H9 (cell line): ENCODE data around the gene ZMYND12. TPM values are rescaled to one million over a fixed set of nuclear protein-coding genes. Genes with fewer than 3 reads are reported as not detected.
A peak's percentile ranks its signal among the peaks of the same experiment; 100 is the strongest.

Experiments
- DNase-seq: peaks from one replicate; pipeline ENCODE4 v3.0.0-alpha.2; 2017
- H2AFZ ChIP-seq: one replicate; pipeline ENCODE4 v1.6.1; 2013; ENCODE audit warnings: mild to moderate bottlenecking, low read length, control low read depth, moderate library complexity
- H2AK5ac ChIP-seq: 2 replicates; pipeline ENCODE4 v1.6.1; 2013; ENCODE audit warnings: low read length, control low read depth, mixed read lengths; ENCODE audit not compliant: insufficient read length
- H2BK120ac ChIP-seq: one replicate; pipeline ENCODE4 v1.6.1; 2013; ENCODE audit warnings: low read depth, mild to moderate bottlenecking, low read length, control low read depth, inconsistent platforms; ENCODE audit not compliant: poor library complexity, severe bottlenecking
- H2BK12ac ChIP-seq: 2 replicates; pipeline ENCODE4 v1.6.1; 2013; ENCODE audit warnings: low read length, control low read depth, mixed read lengths, low read depth; ENCODE audit not compliant: insufficient read length
- H2BK15ac ChIP-seq: 2 replicates; pipeline ENCODE4 v1.6.1; 2013; ENCODE audit warnings: low read depth, low read length, control low read depth
- H2BK20ac ChIP-seq: one replicate; pipeline ENCODE4 v1.6.1; 2013; ENCODE audit warnings: low read depth, mild to moderate bottlenecking, low read length, control low read depth, inconsistent platforms; ENCODE audit not compliant: poor library complexity, severe bottlenecking
- H2BK5ac ChIP-seq: 2 replicates; pipeline ENCODE4 v1.6.1; 2013; ENCODE audit warnings: low read length, control low read depth, mixed read lengths; ENCODE audit not compliant: insufficient read length
- H3K14ac ChIP-seq: 2 replicates; pipeline ENCODE4 v1.6.1; 2013; ENCODE audit warnings: low read length, control low read depth; ENCODE audit not compliant: insufficient read depth
- H3K18ac ChIP-seq: 2 replicates; pipeline ENCODE4 v1.6.1; 2013; ENCODE audit warnings: low read depth, mild to moderate bottlenecking, mixed read lengths, low read length, control low read depth; ENCODE audit not compliant: insufficient read length
- H3K23ac ChIP-seq: 2 replicates; pipeline ENCODE4 v1.6.1; 2013; ENCODE audit warnings: low read length, control low read depth, mixed read lengths, low read depth; ENCODE audit not compliant: insufficient read length
- H3K23me2 ChIP-seq: 2 replicates; pipeline ENCODE4 v1.6.1; 2013; ENCODE audit warnings: low read depth, mild to moderate bottlenecking, mixed read lengths, low read length, control low read depth; ENCODE audit not compliant: insufficient read length, poor library complexity, severe bottlenecking
- H3K27ac ChIP-seq: 2 replicates; pipeline ENCODE4 v1.5.1; 2013; ENCODE audit warnings: low read length, control low read depth, mixed read lengths, low read depth; ENCODE audit not compliant: insufficient read length
- H3K27me3 ChIP-seq: 2 replicates; pipeline ENCODE4 v1.6.1; 2013; ENCODE audit warnings: low read length, control low read depth, inconsistent platforms; ENCODE audit not compliant: insufficient read depth
- H3K4ac ChIP-seq: 2 replicates; pipeline ENCODE4 v1.6.1; 2013; ENCODE audit warnings: low read depth, mild to moderate bottlenecking, control low read depth, inconsistent platforms, low read length, moderate library complexity
- H3K4me1 ChIP-seq: 2 replicates; pipeline ENCODE4 v1.6.1; 2013; ENCODE audit warnings: low read length, control low read depth, inconsistent platforms; ENCODE audit not compliant: insufficient read depth
- H3K4me2 ChIP-seq: 2 replicates; pipeline ENCODE4 v1.6.1; 2013; ENCODE audit warnings: low read length, control low read depth, mixed read lengths; ENCODE audit not compliant: insufficient read length, insufficient read depth
- H3K56ac ChIP-seq: 2 replicates; pipeline ENCODE4 v1.6.1; 2013; ENCODE audit warnings: low read depth, mild to moderate bottlenecking, mixed read lengths, low read length, control low read depth; ENCODE audit not compliant: insufficient read length
- H3K79me1 ChIP-seq: 2 replicates; pipeline ENCODE4 v1.6.1; 2013; ENCODE audit warnings: low read depth, mild to moderate bottlenecking, moderate library complexity, low read length, control low read depth, inconsistent platforms; ENCODE audit not compliant: insufficient read depth, poor library complexity, severe bottlenecking
- H3K79me2 ChIP-seq: 2 replicates; pipeline ENCODE4 v1.6.1; 2013; ENCODE audit warnings: low read length, control low read depth, inconsistent platforms; ENCODE audit not compliant: insufficient read depth
- H3K9ac ChIP-seq: 2 replicates; pipeline ENCODE4 v1.6.1; 2013; ENCODE audit warnings: low read length, control low read depth, mixed read lengths; ENCODE audit not compliant: insufficient read length; ENCODE audit errors: extremely low read depth
- H3K9me3 ChIP-seq: one replicate; pipeline ENCODE4 v1.6.1; 2013; ENCODE audit warnings: low read depth, low read length, inconsistent platforms; ENCODE audit not compliant: control insufficient read depth
- H3T11ph ChIP-seq: one replicate; pipeline ENCODE4 v1.6.1; 2013; ENCODE audit warnings: mild to moderate bottlenecking, low read length, control low read depth, inconsistent platforms
- H4K20me1 ChIP-seq: one replicate; pipeline ENCODE4 v1.6.1; 2013; ENCODE audit not compliant: control insufficient read depth, insufficient read length, insufficient read depth
- H4K5ac ChIP-seq: 2 replicates; pipeline ENCODE4 v1.6.1; 2013; ENCODE audit warnings: low read depth, mild to moderate bottlenecking, mixed read lengths, low read length, control low read depth; ENCODE audit not compliant: insufficient read length
- H4K8ac ChIP-seq: replicated peaks from 2 replicates; pipeline ENCODE4 v1.6.1; 2013; ENCODE audit warnings: low read length, control low read depth, mixed read lengths, low read depth; ENCODE audit not compliant: insufficient read length
- H4K91ac ChIP-seq: 2 replicates; pipeline ENCODE4 v1.6.1; 2013; ENCODE audit warnings: low read depth, mild to moderate bottlenecking, moderate library complexity, mixed read lengths, low read length, control low read depth; ENCODE audit not compliant: insufficient read length
- H3K27ac Mint-ChIP-seq, 3 experiments: 2 replicates in 2 of 3; 3 replicates in 1 of 3; pipeline ENCODE4 v1.8.0; 2020 to 2021; ENCODE audit warnings: mixed read lengths in 3 of 3, mild to moderate bottlenecking in 1 of 3, moderate library complexity in 1 of 3
- H3K27me3 Mint-ChIP-seq: 2 replicates; pipeline ENCODE4 v1.8.0; 2021; ENCODE audit warnings: low read depth, mild to moderate bottlenecking, moderate library complexity, mixed read lengths
- H3K36me3 Mint-ChIP-seq, 3 experiments: 2 replicates in 2 of 3; 3 replicates in 1 of 3; pipeline ENCODE4 v1.8.0; 2020 to 2021; ENCODE audit warnings: low read depth in 3 of 3, mixed read lengths in 3 of 3; ENCODE audit not compliant: insufficient read depth in 1 of 3
- H3K4me1 Mint-ChIP-seq, 2 experiments: 2 replicates each; pipeline ENCODE4 v1.8.0; 2020; ENCODE audit warnings: mixed read lengths in 2 of 2
- H3K4me3 Mint-ChIP-seq, 2 experiments: 2 replicates in 1 of 2; 3 replicates in 1 of 2; pipeline ENCODE4 v1.8.0; 2020 to 2021; ENCODE audit warnings: mild to moderate bottlenecking in 2 of 2, mixed read lengths in 2 of 2, moderate library complexity in 1 of 2
- H3K9me3 Mint-ChIP-seq, 2 experiments: 2 replicates in 1 of 2; 3 replicates in 1 of 2; pipeline ENCODE4 v1.8.0; 2020; ENCODE audit warnings: mild to moderate bottlenecking in 2 of 2, mixed read lengths in 2 of 2, moderate library complexity in 1 of 2
- WGBS: extraction: QIAGEN DNeasy Blood & Tissue Kit; methylation state at CpG from one replicate; pipeline ENCODE4 v1.1.7; 2013; ENCODE audit warnings: missing lambda C conversion rate, low lambda C conversion rate, mixed read lengths; ENCODE audit not compliant: insufficient read length; ENCODE audit errors: extremely low coverage; 5-methylcytosine and 5-hydroxymethylcytosine counted together
- total RNA-seq: library from RNA; stranded (reverse); gene quantifications from 2 replicates; pipeline ENCODE4 v1.2.1, GENCODE V29; 2021
- TF ChIP-seq, protein P1 (sequence below): fragments of 200-600 bp; sonication (generic); conservative IDR thresholded peaks from 3 replicates; pipeline ENCODE4 v1.8.0; 2021; ENCODE audit warnings: antibody characterized with exemption, mild to moderate bottlenecking

The ZMYND12 gene
- total RNA-seq, 1 experiment from 2014 or later, result 0.42 TPM

DNA sequence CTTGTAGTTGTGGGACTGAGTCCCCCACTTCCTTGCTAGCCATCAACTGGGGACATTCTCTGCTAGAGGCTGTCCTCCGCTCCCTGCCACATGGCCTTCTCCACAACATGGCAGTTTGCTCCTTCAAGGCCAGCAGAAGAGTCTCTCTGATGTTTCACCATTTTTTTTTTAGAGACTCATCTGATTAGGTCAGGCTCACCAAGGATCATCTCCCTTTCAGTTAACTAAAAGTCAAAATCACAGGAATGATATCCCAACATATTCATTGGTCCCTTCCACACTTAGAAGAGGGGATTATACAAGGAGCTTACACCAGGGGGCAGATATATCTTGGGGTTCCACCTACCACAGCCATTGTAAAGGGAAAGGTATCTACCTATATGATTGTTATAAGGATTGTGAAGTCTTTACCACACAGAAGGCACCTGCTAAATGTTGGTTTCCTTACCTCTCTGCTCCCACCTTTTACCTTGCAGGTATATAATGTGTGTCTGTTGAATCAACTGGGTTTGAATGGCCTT lies 51.9 kb downstream of the ZMYND12 start:
- H3K56ac ChIP-seq, result no peak overlapping the region
- Mint-ChIP-seq H3K27me3 (no peaks in the 10 kb centered on the region), H3K4me3 (no peak overlapping the region), H3K27ac (no peak overlapping the region), H3K9me3 (no peaks in the 10 kb centered on the region), H3K36me3 (peaks cover 0 to 10% (median 7%) of the 10 kb centered on the region in 3 experiments; a peak in 4 of 7 replicates), H3K4me1 (no peaks in the 10 kb centered on the region)
- no peaks in the 10 kb centered on the region for H3K9me3 ChIP-seq
- H4K8ac ChIP-seq, result no peak overlapping the region
- no peak overlapping the region for H2BK15ac ChIP-seq
- H2AFZ ChIP-seq, result no peak overlapping the region
- no peak overlapping the region for H4K5ac ChIP-seq
- H3K4me1 ChIP-seq, result no peaks in the 10 kb centered on the region
- H2BK5ac ChIP-seq, result no peak overlapping the region
- no peak overlapping the region for H2BK12ac ChIP-seq
- no peak overlapping the region for H2BK20ac ChIP-seq
- no peak overlapping the region for H3K27ac ChIP-seq
- H3K23ac ChIP-seq, result no peak overlapping the region
- no peak overlapping the region for H4K91ac ChIP-seq
- no peak overlapping the region for H3K4me2 ChIP-seq
- H3K79me1 ChIP-seq, result no peaks in the 10 kb centered on the region
- no peak overlapping the region for H2BK120ac ChIP-seq
- H3K79me2 ChIP-seq, result no peaks in the 10 kb centered on the region
- H3K9ac ChIP-seq, result no peak overlapping the region
- no peaks in the 10 kb centered on the region for H4K20me1 ChIP-seq
- H2AK5ac ChIP-seq, result no peak overlapping the region
- H3K18ac ChIP-seq, result no peak overlapping the region
- no peak overlapping the region for H3K4ac ChIP-seq
- DNase-seq, result no peak
- no peak overlapping the region for H3K14ac ChIP-seq
- no peak overlapping the region for H3T11ph ChIP-seq
- no peaks in the 10 kb centered on the region for H3K27me3 ChIP-seq
- TF ChIP-seq, protein P1, sequence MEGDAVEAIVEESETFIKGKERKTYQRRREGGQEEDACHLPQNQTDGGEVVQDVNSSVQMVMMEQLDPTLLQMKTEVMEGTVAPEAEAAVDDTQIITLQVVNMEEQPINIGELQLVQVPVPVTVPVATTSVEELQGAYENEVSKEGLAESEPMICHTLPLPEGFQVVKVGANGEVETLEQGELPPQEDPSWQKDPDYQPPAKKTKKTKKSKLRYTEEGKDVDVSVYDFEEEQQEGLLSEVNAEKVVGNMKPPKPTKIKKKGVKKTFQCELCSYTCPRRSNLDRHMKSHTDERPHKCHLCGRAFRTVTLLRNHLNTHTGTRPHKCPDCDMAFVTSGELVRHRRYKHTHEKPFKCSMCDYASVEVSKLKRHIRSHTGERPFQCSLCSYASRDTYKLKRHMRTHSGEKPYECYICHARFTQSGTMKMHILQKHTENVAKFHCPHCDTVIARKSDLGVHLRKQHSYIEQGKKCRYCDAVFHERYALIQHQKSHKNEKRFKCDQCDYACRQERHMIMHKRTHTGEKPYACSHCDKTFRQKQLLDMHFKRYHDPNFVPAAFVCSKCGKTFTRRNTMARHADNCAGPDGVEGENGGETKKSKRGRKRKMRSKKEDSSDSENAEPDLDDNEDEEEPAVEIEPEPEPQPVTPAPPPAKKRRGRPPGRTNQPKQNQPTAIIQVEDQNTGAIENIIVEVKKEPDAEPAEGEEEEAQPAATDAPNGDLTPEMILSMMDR, result peak; percentile 41; the same call in 2 of the 3 replicates
- no peaks in the 10 kb centered on the region for H3K23me2 ChIP-seq
- WGBS, result no CpG with 5 or more reads among the region's 1 CpG
